Inferior parietal cortex (tissue), 1 donor: Measurements from ENCODE around the gene MOGAT1.
"Not testable (repeated sequence)": the region's sequence is repeated elsewhere in the genome, so short reads cannot be mapped to it uniquely, and the experiment has no call there.

Experiments
- DNase-seq: peaks from one replicate; pipeline ENCODE4 v3.0.0-alpha.2; 2016; ENCODE audit errors: extremely low spot score

The MOGAT1 gene

DNA sequence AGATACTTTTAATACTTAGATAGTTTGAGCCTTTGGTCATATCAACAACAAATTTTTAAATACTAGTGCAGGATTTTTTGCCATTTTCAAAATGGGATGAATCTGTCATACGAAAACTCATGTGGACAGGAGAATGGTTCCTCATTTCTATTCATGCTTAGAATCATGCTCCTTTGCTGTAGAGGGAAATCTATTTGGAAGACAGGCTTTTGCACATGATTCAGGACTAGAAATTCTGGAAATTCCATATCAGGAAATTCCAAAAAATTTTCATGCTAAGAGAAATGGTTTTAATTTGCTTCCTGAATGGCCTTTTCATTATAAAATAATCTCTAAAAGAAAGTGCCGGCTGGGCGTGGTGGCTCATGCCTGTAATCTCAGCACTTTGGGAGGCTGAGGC, 39.3 kb downstream of the MOGAT1 start:
- DNase-seq: no peak

DNA sequence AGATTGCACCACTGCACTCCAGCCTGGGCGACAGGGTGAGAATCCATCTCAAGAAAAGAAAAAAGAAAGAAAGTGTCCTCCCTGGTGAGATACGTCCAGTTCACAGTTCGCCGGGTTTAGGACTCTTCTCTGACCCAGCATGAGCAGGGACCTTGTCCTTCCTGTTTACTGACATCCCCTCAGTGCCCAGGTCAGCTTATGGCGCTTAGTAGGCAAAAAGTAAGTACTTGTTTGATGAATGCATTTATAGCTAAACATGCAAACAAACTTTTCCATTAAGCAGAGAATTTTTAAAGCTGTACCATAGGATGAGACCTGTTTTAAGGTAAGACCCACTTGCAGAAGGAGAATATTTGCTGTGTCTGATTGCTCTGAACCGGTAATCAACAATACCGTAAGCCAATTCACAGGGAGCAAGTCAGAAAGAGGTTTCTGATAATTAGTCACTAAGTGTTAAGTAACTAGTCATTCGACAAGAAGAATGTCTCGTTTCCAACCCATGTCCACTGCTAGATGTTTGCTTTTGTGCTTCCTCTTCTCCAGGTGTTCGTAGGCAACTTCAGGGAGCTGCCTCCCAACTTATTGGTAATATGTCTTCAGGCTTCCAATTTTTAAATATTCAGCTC, 40.0 kb downstream of the MOGAT1 start:
- DNase-seq: no peak

DNA sequence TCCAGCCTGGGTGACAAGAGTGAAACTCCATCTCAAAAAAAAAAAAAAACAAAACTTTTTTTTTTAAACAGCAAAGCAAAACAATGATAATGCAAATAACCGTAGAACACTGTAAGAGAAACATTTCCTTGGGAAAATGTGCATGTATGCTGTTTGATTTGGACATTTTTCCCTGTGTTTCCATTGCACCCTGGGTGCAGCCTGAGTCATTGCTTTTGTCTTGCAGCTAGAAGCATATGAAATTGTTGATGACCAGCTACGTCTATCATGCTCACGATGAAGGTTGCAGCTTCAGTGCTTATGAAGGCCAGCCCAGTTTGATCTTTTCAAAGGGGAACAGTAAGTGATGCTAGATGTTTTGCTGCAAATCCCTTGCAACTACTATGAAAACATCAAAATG, 41.5 kb downstream of the MOGAT1 start:
- no peak for DNase-seq

DNA sequence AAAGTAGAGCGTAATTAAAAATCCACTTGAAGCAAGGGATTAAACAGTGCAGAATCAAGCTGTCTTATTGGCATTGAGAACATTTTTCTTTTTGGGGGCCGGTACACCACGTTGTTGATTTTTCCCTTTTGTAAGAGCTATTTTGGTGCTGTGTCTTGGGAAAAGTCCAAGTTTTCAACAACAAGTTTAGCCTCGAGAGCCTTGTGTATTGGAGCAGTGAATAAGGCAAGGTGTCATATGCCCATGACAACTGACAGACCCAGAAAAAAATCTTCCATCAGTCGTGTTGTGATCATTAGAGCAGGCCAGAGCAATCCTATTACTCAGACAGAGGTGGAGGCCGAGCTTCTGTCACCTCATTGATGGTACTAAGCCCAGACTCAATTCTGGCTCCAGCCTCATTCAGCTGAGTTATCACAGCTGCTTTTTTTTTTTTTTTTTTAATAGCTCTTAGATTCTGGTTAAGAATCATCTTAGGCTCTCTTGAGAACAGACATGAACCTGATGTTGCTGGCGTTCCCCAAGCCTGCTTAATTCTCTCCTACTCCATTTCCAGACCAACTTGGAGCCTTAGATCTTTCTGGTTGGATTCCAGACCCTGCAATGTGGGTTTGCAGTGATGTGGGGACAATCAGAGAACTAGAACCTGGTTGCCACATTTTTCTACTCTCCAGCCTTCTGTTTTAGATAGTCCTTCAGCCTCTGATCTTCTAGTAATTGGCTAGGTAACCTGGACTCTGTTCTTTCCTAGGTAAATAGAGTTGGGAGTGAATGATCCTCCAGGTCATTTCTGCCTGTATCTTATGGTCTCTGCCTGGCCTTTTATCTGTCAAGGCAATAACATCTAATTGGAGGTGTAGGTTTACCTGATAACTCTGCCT, 43.1 kb downstream of the MOGAT1 start:
- DNase-seq: no peak

DNA sequence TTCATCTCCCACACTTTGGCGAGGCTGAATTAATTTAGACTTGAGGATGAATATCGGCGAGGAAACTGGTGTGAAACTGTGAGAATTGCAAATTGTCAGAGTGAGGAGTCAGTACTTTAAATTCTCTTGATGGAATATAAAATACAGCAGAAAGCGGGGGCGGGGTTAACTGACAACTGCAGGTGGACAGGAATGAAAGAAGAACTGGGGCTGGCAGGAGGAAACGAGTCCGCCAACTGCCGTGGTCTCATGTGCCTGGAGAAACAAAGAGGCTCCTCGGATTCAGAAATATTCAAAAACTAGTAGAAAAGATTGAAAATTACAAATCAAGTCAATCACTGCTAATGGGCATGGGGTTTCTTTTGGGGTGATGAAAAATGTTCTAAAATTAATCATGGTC, 44.3 kb downstream of the MOGAT1 start:
- no peak for DNase-seq

DNA sequence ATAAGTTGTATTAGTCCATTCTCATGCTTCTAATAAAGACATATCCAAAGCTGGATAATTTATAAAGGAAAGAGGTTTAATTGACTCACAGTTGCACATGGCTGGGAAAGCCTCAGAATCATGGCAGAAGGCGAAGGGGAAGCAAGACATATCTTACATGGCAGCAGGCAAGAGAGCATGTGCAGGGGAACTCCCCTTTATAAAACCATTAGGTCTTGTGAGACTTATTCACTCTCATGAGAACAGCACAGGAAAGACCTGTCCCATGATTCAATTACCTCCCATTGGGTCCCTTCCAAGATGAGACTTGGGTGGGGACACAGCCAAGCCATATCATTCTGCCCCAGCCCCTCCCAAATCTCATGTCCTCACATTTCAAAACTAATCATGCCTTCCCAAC, 48.3 kb downstream of the MOGAT1 start:
- not testable (repeated sequence) for DNase-seq

DNA sequence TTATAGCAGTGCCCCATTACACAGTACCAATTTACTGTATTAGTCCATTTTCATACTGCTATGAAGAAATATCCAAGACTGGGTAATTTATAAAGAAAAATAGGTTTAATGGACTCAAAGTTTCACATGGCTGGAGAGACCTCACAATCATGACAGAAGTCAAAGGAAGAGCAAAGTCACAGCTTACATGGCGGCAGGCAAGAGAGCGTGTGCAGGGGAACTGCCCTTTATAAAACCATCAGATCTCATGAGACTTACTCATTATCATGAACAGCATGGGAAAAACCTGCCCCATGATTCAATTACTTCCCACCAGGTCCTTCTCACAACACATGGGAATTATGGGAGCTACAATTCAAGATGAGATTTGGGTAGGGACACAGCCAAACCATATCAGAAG, 50.1 kb downstream of the MOGAT1 start:
- DNase-seq: not testable (repeated sequence)

DNA sequence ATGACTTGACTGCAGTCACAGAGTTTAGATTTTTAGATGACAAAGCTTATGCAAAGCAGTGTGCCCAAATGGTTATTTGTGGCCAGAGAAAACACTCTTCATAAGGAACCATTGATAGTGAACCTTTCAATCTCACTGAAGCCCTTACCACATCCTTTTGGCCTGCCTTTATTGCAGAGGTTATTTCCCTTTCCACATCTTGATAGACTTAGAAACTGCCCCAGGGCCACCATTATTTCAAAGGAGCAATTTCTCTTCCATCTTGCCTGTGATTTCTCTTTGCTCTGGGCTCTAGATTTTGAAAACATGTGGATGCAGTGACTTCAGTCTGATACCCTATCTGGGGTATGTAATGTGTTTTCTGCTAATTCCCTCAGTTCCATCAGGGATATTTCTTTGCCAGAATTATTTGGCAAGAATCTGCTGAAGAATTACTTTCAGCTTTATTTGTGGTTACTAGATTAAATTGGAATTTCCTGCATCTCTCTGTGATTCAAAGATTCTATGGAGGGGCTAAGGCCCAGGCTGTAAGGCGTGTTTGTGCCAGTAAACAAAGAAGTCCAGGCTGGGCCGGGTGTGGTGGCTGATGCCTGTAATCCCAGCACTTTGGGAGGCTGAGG, 51.0 kb downstream of the MOGAT1 start:
- DNase-seq: no peak

DNA sequence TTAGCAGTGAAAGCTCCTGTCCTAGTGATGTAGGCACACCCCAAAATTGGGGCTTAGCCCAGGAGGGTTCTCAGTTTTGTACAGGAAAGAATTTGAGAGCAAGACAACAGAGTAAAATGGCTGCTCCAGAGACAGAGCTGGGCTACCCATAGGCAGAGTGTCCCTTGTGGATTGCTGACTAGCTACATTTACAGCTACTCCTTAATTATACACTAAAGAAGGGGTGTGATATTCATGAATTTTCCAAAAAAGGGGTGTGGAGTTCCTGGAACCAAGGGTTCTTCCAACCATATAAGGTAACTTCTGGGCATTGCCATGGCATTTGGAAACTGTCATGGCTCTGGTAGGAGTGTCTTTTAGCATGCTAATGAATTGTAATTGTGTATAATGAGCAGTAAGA, 52.8 kb downstream of the MOGAT1 start:
- no peak for DNase-seq

DNA sequence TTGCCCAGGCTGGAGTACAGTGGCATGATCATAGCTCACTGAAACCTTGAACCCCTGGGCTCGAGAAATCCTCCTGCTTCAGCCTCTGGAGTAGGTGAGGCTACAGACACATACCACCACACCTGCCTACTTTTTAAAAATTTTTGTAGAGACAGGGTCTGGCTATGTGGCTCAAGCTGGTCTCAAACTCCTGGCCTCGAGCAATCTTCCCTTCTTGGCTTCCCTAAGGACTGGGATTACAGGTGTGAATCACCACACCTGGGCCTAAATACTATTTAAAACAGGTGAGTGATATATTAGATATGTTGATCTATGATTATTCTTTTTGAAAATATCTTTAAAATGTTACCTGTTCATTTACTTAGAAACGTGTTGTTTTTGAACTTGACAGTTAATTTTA, 57.2 kb downstream of the MOGAT1 start:
- DNase-seq: no peak

DNA sequence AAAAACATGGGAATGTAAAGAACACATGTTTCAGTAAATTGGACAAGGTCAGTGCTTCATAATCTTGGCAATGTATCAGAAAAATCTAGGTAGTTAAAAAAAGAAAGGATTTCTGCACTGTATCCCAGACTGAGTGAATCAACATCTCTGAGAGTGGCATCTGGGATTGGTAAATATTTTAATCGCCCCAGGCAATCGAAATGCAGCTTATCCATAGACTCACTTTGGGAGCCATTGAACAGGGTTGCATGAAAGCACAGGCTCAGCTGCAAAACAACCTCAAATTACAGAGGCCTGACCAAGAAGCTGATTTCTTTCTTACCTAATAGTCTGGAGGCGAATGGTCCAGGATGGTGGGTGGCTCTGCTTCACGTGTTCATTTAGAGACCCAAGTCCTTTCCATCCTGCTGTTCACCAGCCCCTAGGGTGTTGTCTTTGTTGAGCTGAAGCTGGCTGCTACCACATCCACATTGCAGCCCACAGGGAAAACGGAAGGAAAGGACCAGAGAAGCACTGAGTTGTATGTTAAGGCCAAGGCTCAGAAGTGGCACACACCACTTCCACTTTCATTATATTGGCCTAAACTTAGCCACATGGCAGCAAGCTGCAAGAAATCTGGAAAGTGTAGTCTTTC, 59.0 kb downstream of the MOGAT1 start:
- no peak for DNase-seq

DNA sequence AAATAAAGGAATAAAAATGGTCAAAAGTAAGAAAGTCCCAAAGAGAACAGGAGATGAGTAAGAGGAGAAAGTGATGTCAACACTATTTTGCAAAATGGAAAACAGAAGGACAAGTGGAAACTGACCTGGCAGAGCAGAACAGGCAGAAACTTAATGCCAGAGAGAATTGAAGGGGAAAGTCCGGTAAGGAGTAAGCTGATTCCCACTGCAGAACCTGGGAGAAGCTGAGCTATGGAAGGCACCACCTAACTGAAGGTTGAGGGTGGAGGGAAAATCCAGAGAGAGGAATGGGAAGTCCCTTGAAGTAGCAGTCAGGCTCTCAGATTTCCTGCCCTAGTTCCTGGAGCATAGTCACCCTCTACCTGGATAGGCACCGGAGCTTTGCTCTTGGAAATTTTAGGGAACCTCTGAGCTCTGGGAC, 59.8 kb downstream of the MOGAT1 start:
- DNase-seq: no peak

DNA sequence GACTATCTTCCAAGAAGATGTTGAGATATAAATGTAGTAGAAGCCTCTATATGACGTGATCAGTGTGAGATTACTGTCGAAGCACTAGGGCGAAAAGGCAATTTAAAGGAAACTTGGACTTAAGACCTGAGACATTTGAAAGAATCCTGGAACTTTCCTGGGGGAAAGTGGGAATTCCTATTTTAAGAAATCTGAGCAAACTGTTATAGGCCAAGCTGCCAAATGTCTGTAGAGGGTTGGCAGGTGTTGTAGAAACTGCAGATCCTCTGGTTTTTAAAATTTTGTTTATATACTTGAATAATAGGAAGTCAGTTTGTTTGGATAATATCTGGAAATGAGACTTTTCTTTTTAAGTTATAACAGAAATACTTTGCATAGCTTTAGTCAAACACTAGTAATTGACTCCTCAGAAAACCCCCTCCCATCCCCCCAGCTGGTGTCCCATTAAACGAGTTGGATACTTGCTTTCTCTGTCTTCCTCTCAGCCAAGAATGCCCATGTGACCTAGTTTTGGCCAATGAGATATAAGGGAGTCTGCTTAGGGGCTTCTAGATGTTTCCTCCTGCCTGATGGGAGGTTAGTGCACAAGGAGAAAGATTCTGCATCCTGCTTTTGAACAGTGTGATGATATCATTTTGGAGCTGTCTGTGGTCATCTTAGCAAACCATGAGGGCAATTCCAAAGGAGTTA, 61.2 kb downstream of the MOGAT1 start:
- no peak for DNase-seq

DNA sequence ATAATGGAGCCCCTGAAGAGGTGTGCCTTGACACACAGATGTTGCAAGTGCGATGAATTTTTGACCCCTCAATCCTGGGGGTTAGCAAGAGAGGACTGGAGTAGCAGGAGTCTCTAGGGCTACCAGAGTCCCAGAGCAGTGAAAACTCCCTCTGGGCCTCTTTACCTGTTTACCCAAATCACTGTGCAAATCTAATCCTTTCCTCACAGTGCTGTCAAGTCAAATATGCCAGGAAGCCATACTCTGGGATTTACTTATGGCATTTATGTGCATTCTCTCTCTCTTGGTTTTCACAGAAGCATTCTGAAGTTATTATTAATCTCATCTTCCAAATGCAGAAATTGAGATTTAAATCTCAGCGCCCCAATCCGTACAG, 62.0 kb downstream of the MOGAT1 start:
- no peak for DNase-seq

DNA sequence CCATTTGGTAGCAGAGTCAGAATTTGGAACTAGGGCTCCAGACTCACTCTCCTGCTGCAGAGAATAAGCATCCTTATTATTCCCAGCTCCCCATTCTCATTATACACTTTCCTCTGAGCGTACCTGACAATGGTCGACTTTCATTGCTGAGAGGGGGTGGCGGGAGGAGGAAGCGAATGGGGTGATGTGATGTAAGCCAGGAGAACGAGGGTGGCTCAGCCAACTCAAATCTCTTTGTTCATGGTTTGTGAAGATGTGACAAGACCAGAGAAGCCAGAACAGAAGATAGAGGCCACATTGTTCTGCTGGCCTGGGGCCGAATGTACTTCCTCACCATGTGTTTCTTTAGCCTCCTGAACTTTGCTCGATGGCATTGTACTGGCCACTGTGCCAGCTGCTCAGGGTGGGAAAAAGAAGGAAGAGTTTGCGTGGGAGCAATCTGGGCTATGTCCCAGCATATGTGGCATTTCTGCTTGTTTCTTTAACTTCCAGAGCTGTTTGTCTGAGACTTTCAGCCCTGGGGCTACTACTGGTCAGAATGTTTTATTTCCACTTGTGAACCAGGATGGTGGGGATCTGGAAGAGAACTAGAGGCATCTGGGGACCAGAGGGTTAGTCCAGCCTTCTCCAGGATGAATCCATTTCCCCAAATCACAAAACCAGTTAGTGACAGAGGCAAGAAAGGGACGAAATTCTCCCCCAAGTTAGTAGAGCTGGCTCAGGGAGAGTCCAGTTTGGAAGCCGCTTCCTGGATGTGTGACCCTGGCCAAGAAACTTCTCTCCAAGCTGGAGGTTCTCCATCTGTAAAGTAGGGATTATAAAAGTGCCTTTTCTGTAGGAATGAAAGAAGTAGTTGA, 62.6 kb downstream of the MOGAT1 start:
- no peak for DNase-seq

DNA sequence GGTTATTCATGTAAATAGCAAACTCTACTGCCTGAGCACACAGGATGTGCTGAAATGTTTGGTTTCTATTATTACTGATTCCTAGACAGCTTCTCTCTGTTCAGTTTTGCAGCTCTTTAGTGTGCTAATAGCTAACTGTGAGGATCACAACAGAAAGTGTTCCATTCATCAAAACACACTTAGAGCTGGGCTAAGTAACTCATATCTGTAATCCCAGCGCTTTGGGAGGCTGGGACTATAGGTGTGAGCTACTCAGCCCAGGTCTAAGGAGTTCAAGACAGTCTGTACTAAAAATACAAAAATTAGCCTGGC, 63.2 kb downstream of the MOGAT1 start:
- no peak for DNase-seq

DNA sequence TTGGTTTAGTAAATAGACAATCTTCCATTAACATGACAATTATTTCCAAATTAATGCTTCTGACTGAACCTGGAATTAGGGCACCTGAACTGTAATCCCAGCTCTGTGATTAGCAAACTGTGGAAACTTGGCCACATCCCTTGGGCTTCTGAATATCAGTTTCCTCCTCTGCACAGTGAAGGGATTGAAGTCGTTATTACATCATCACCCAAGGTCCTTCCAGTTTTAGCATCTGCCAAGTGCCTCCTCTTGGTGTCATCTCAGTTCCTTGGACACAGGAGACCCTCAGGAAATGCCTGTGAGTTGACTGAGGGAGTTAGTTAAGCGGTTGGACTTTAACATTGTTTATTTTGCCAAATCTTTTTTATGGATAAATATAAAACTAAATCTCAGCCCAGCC, 64.8 kb downstream of the MOGAT1 start:
- no peak for DNase-seq

DNA sequence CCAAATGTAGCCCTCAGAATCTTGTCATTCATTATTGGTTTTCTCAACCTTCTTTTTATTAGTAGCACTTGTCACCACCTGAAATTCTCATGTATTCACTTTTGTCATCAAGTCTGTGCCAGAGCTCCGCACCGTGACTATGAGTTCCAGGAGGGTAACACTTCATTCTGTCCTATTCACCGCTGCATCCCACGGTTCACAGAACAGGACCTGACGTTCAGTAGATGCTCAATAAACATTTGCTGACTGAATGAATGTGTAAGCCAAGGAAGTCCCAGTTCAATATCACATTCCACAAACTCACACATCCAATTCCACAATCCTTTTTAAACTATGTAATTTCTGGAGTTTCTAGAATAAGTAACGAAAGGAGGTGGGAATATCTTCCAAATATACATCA, 65.5 kb downstream of the MOGAT1 start:
- DNase-seq: no peak

DNA sequence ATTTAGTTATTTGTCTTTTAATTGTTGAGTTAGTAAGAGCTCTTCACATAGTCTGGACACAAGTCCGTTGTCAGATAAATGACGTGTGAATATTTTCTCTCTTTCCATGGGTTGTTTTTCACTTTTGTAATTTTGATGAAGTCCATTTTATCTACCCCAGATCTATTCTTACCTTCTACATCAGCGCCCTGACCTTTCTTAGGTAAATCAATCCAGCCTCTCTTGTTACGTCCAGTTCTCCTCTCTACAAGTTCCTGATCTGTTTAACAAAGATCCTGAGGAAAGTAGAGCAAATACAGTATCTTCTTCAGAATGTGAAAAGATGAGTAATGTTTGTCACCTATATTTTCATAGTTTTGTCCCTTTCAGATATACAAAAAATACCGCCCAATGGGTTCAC, 66.9 kb downstream of the MOGAT1 start:
- no peak for DNase-seq

DNA sequence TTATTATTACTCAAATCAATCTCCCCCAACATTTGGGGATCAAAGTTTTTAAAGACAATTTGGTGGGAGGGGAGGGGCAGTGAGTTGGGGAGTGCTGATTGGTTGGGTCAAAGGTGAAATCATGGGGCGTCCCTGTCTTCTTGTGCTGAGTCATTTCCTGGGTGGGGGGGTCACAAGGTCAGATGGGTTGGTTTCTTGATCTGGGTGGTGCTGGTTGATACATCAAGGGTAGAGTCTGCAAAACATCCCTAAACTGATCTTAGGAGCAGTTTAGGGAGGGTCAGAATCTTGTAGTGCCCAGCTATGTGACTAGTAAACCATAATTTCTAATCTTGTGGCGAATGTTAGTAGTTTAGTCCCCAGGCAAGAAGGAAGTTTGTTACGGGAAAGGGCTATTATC, 67.4 kb downstream of the MOGAT1 start:
- DNase-seq: no peak

DNA sequence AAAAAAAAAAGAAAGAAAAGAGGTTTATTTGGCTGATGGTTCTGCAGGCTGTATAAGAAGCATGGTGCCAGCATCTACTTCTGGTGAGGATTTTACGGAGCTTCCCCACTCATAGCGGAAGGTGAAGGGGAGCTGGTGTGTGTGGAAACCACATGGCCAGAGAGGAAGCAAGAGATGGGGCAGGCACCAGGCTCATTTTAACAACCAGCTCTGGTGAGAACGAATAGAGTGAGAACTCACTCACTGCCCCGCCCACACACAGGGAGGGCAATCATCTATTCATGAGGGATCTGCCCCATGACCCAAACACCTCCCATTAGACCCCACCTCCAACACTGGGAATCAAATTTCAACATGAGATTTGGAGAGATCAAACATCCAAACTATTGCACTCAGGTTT, 68.5 kb downstream of the MOGAT1 start:
- DNase-seq: no peak
